NCI-H345 treated with DMSO at 0.1 percent for 48 hours (cell line): ENCODE results near the gene CIB4.
A peak's percentile ranks its signal among the peaks of the same experiment; 100 is the strongest.

Experiments
- DNase-seq: peaks from one replicate; lab custom pipeline; 2025; ENCODE audit not compliant: unreplicated experiment; lab: John Stamatoyannopoulos, UW

Gene CIB4

GRCh38 chr2:26623541-26624495 is 17.3 kb downstream of the CIB4 start:
- DNase-seq = no peak

DNA sequence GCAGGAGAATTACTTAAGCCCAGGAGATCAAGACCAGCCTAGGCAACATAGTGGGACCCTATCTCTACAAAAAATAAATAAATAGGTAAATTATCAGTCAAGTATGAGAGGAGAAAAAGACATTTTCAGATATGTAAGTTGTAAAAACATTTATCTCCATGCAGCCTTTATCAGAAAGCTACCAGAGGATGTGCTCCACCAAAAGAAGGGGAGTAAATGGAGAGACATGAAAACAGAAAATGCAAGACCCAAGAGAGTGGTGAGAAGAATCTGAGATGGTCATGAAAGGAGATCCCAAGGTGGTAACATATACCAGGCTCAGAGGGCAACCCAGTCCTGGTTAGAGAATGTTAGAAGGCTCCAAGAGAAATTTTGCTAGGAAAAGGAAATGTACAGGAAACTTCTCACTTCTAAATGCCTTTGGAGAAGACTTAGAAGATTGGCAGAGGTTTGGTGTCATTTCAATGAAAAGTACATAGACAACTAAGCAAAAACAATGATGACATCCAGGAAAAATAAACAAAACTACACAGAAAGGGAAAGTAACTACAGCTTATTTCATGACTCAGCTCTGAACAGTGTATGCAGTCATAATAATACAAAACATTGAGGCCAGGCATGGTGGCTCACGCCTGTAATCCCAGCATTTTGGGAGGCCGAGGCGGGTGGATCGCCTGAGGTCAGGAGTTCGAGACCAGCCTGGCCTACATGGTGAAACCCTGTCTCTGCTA is 19.5 kb downstream of the CIB4 start:
- no peak for DNase-seq

GRCh38 chr2:26620031-26620605 is 21.0 kb downstream of the CIB4 start:
- no peak for DNase-seq

DNA sequence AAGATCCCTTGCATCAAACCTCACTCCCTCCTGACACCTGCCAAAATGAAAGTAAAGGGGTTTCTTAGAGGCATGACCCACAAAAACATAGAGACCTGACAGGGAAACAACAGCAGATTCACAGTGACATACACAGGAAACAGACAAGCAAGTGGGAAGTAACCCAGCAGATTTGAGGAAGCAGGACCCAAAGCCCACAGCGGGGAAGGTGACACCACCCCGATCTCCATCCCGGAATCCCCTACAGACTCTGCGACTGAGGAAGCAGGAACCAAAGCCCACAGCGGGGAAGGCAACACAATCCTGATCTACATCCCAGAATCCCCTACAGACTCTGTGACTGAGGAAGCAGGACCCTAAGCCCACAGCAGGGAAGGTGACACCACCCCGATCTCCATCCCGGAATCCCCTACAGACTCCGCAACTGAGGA is 21.6 kb downstream of the CIB4 start:
- DNase-seq = no peak

DNA sequence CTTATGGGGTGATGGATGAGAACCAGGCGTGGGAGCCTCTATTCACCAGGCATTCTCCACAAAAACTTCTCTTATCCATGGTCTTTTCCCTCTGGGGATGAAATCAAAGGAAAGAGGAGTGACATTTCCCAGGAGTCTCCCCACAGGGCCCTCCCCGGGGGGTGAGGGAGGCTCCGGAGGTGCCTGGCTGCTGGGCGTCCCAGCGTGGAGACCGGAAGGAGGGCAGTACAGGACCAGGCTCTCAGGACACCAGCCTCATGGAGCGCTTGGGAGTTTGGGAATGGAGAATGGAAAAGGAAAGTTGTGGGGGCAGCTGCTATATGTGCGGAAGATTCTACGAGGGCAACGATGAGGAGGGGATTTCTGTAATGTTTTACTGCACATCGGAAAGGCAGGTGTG is 22.1 kb downstream of the CIB4 start:
- DNase-seq = no peak

GRCh38 chr2:26618611-26619010 is 22.6 kb downstream of the CIB4 start:
- no peak for DNase-seq

DNA sequence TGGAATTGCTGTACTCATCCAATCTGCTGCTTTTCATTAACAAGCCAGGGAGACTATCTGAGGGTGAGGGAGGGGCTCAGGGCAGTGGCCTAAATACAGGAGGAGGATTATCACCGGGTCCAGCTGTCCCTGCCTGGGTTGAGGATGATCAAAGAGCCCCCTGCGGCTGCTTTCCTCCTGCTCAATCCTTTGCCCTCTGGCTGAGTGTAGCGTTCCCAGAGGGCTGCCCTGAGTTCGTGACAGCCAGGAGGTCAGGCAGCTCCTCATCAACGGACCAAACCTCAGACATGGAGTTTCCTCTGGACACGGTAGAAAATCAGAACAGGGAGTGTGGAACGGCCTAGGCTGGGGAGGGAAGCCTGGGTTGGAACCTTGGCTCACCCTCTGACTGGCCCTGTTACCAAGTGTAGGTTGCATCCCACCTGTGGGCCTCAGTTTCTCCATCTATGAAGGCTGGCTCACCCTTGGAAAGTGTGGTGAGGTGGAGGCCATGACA is 23.5 kb downstream of the CIB4 start:
- DNase-seq = no peak

DNA sequence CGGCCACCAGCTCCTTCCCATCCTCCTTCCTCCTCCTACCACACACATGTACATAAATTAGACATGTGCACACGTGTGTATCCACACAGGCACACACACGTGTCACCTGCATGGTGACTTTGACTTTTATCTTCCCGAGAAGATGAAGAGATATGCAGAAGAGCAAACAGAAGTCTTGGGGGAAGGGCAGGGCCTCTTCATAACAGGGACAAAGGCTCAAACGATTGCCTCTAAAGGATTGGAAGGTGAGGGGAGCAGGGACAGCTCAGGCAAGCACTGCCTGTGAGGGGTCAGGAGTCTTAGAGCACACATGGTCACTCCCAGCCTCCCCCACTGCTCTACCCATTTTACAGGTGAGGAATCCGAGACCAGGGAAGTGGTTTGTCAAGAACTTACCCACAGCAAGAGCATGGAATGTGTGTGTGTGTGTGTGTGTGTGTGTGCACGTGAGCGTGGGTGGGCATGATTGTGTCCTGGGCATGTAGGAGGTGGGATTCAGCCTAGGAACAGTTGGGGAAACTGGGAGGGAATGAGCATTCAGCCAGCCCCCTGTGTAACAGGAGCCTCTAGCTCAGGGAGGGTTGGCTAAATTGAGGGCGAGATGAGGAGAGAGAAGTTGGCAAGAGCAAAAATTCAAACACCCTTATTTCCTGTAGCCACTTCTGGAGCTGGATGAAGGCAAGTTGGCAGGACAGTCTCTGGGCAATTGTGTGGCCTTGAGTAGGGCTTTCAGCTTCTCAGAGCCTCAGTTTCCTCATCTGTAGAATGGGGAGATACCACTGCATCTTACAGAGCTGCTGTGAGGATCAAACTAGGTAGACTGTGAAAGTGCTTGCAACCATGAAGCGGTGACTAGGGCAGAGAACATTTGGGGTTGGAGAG is 24.2 kb downstream of the CIB4 start:
- DNase-seq = no peak

DNA sequence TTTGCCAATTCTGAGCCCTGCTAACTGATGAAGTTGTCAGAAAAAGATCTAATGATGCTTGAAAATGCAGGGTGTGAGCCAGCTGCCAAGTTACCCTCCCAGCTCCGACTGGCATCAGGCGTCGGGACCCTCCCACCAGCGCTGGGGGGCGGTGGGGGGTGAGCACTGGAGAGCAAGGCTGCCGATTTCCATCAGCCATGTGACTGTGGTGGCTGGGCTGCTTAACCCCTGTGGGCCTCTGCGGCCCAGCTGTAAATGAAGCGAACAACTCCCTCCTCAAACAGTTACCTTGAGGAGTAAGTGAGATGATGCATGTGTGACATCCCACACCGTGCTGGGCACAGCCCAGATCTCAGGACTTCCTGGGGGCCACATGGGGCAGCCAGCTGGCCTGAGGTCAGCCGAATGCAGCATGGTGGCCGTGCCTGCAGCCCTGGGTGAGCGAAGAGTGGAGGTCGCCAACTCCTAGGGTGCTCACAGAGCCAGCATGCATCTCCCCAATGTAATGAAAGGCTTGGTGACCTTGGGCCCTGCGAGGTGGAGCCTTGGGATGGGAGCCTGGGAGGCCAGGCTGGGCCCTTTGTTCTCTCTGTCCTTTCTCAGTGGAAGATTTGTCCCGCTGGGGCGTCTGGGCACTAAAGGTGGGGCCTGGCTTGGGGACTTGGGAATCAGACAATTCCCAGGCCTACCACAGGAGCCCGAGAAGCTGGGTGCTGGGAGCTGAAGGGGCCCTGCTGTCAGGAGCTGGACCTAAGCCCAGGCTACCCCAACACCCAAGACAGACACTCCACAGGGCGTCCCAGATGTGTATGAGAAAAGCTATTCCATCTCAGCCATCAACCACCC is 25.1 kb downstream of the CIB4 start:
- DNase-seq = no peak

DNA sequence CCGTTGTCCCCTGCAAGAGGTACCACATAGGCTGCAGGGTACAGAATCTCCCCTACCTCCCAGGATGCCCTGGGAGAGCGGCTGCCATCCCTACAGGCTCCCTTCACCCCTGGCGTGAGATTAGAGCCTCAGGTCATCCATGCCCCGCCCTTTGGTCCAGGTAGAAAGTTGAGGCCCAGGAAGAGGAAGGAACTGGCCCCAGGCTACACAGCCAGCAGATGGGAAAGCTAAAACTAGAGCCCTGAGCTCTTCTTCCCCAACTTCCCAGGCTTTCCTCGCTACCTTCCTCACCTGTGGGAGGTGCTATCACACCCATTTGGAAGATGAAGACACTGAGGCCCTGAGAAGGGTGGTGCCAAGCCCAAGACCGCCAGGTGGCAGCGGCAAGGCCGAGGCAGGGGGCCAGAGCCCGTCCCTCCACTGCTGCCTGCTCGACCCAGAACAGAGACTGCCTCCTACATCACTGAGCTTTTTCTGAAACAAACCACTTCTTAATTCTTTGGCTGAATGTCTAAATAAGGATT is 25.8 kb downstream of the CIB4 start:
- no peak for DNase-seq

- DNase-seq = peak; percentile 55
Observed at GRCh38 chr2:26614216-26615138, 26.7 kb downstream of the CIB4 start.

DNA sequence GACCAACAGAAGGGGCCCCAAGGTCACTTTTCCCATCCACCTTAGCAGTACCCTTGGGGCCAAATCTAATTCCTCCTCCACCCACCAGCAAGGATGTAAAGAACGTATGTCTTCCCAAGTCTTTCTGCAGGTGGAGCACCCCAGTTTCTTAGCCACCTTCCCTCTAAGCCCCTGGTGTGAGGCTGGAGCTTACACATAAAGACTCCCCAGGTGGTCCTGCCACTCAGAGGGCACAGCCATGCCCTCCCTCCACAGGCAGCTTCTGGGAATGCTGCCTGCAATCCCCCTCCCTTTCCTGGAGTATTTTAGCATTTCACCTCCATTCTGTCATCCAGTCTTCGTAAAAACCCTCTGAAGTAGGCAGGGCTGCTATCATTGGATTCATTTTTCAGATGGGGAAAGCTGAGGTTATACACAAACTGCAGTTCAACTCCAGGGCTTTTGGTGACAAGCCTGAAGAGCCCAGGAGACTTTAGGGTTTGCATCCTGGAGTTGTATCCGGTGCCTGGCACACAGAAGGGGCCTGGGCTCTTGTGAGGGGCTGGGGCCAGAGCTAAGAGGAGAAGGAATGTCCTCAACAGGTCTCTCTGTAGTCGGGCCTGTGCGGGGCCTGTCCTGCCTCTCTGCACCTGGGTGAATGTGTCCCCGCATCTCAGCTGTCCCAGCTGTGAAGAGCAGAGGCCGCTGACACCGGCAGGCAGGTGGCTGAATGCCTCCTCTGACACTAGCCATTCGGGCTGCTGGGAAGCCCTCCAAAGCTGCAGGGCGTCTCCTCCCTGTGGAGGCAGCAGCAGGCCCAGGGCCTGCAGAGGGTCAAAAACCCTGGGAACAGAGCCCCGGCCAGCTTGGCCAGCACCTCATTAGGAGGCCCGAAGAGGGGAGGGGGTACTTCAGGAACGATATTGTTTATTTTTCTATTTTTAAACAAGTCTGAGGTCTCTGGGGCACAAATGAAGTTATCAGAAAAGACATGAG is 27.6 kb downstream of the CIB4 start:
- DNase-seq = peak; percentile 67

DNA sequence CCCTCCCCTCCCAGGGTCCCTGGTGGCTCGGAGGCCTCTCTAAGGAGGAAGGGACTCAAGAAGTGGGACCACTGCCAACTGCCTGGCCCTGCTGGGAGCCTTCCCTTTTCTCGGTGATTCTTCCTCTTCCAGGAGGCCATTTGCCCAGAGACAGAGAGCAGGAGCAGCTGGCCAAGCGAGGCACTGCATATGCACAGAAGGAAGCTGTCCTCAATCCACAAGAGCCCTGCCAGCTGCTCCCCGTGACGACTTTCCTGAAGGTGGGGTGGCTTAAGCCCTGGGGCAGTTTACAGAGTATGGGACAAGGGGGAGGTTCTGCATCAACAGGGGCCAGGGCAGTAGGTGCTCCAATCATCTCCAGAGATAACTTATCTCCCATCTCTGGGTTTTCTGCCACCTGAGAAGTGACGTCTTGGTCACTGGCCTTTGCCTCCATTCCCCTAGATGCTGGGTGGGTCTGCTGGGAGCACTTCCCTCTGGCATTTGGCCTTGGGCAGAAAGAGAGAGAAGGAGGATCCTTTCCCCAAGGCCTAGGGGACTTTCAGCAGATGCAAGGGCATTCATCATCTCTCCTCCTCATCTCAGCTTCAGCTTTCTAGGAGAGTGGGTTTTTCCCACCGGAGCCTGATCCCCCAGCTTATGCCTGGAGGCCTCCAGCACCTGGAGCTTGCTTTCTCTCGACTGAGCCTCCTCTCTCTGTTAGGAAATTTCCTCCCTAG is 28.5 kb downstream of the CIB4 start:
- no peak for DNase-seq

DNA sequence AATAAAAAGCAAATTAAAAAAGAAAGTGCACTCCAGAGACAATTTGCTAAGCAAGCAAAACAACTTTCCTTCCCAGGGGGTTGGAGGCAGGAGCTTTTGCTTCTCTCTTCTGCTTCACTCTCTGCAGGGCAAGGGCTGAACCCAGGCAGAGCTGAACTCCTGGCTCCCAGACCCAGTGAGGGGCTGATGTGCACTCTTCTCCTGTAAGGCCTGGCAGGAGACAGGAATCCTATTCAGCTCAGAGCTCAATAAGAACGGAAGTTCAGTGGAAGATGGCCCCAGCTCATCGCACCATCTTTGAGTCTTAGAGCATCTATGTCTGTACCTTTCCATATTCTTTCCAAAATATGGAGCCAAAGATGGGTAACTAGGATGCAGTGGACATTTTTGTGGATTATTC is 29.1 kb downstream of the CIB4 start:
- no peak for DNase-seq

DNA sequence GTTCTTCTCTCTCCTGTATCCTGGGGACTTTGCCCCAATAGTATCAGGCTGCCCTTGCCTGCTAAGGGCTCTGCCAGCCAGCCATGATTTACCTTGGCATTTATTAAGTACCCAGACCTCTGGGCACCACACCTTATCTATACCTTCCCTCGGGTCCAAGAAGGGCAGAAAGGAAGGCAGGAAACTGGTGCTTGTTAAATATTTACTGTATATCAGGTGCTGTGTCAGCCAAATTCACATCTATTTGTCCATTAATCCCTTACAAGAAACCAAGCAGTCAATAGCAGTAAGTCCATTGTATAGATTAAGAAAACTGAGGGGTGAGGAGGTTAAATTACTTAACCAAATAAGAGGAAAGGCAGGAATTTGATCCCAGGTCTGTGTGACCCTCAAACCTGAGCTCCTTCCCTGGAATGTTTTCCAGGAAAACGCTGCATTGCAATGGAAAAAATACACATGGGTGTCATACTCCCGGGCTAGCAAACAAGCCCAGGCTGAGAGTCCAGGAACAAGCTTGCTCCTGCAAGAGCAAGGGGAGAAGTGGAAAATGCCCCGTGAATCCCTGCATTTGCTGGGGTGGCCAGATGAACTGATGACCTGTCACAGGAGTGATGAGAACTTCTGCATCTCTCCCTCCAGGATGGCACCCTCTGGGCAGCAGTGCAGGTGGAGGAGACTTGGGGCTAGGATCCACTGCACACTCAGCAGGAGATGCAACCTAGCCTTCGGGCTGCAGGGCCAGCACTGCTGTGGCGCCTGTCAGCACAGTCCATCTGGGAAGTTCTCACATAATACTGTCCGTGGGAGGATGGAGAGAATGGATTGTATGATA is 30.4 kb downstream of the CIB4 start:
- DNase-seq = no peak

DNA sequence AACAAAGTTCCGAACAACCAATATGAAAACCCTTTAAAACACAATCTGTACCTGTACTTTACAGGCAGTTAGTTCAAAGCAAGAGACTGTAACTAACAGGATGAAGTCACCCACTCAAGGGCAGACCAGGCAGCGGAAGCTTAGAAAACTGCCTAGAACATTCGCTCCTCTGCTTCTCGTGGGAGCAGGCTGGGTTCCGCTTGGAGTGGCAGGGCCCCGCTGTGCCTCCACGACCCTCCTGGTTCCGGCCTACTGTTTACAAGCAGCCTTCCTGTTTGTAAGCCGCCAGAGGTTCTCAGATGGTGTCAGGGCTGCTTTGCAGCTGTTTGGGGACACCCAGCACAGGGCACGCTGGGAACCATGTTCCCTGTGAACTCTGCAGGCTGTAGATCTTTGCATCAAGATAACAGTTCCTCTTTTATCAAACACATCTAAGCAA is 31.3 kb downstream of the CIB4 start:
- DNase-seq = no peak
